Limb (tissue), 2 donors: ENCODE results near the gene FASN.

Source experiments
- DNase-seq, 2 donors: peaks; one replicate each; pipeline ENCODE4 v3.0.0-alpha.2; 2016; ENCODE audit errors: extremely low spot score in 2 of 2

The FASN gene

GRCh38 chr17:82117139-82118090 is 19.4 kb upstream of the FASN start:
- no peak for DNase-seq

- no peak for DNase-seq
These were observed 18.2 kb upstream of the FASN start for GRCh38 chr17:82116246-82116645.

- no peak for DNase-seq
These were observed 16.8 kb upstream of the FASN start for GRCh38 chr17:82114872-82115271.

- no peak for DNase-seq
These were observed 16.4 kb upstream of the FASN start for GRCh38 chr17:82114447-82114846.

- no peak for DNase-seq
These were observed 15.9 kb upstream of the FASN start for GRCh38 chr17:82113941-82114340.

GRCh38 chr17:82113422-82113821 is 15.4 kb upstream of the FASN start:
- no peak for DNase-seq

- no peak for DNase-seq
These were observed 14.9 kb upstream of the FASN start for GRCh38 chr17:82112914-82113311.

GRCh38 chr17:82112181-82112913 is 14.3 kb upstream of the FASN start:
- no peak for DNase-seq

GRCh38 chr17:82110298-82110697 is 12.3 kb upstream of the FASN start:
- DNase-seq: no peak

GRCh38 chr17:82108961-82109475 is 11.0 kb upstream of the FASN start:
- no peak for DNase-seq

GRCh38 chr17:82108496-82108945 is 10.5 kb upstream of the FASN start:
- no peak for DNase-seq

GRCh38 chr17:82108038-82108437 is 10.0 kb upstream of the FASN start:
- no peak for DNase-seq

GRCh38 chr17:82107341-82107860 is 9.4 kb upstream of the FASN start:
- DNase-seq: no peak

GRCh38 chr17:82106688-82107305 is 8.8 kb upstream of the FASN start:
- DNase-seq: no peak

GRCh38 chr17:82105882-82106687 is 8.0 kb upstream of the FASN start:
- DNase-seq: peak in 1 of 2 donors; percentile 42

- no peak for DNase-seq
These were observed 7.4 kb upstream of the FASN start for GRCh38 chr17:82105417-82105881.

- no peak for DNase-seq
These were observed 6.9 kb upstream of the FASN start for GRCh38 chr17:82104797-82105416.

GRCh38 chr17:82103553-82104451 is 5.8 kb upstream of the FASN start:
- peak; percentile 30 to 43 for DNase-seq
